ENCODE measurements around the gene ILDR2.
A peak's percentile ranks its signal among the peaks of the same experiment; 100 is the strongest.

The ILDR2 gene, protein sequence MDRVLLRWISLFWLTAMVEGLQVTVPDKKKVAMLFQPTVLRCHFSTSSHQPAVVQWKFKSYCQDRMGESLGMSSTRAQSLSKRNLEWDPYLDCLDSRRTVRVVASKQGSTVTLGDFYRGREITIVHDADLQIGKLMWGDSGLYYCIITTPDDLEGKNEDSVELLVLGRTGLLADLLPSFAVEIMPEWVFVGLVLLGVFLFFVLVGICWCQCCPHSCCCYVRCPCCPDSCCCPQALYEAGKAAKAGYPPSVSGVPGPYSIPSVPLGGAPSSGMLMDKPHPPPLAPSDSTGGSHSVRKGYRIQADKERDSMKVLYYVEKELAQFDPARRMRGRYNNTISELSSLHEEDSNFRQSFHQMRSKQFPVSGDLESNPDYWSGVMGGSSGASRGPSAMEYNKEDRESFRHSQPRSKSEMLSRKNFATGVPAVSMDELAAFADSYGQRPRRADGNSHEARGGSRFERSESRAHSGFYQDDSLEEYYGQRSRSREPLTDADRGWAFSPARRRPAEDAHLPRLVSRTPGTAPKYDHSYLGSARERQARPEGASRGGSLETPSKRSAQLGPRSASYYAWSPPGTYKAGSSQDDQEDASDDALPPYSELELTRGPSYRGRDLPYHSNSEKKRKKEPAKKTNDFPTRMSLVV

DNA sequence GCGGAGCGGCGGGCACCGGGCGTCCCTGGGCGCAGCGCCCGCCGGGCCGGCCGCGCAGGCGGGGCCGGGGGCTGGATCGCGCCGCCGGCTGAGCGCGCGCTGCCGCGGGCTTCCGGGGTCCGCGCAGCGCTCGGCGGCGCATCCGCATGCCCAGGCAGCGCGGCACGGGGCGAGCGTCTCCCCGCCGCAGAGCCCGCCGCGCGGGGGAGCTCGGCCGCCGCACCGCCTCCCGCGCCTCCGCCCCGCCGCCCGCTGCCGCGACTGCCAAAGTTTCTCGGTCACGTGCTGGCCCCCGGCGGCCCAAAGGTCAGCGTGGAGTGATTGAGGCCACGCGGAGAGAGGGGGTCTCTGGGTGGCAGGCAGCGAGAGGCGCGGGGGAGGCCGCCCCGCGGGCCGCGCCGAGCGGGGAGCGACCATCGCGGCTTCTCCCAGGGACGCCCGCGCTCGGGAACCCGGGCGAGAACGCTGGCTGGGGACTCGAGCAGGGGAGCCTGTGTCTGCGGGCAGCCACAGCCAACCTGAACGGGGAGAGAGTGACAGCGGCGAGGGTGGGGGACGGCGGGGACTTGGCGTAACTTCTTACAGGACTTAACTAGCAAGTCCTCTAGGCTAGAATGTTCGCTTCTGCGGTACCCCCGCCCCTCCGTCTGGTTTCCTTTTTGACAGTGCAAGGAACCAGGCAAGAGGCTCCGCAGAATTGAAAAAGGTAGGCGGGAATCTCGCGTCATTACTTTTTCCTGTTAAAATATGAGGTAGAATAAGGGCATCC is at the start of gene ILDR2:
Gene ILDR2, minus strand, starts transcription at position 180 of the 769 bp plus-strand sequence. CDS start 272 bp downstream, outside the sequence.
- no peak for DNase-seq

DNA sequence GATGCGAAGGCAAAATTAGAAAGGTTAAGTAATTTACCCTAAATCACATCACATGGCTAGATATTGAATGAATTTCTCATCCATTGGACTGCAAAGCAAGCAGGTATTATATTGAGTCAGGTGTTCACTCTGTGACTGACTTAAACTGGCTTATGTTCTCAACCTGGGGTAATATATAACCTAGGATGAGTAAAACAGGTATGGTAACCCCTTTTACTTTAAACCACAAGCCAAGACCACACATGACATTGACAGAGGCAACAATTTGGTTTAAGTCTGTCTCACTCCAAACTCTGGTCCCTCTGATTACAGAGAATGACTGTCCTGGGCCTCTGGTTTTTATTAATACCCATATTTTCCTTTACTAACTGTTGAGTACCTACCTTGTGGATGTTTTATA is 47.0 kb upstream of the ILDR2 start:
- DNase-seq, result no peak

DNA sequence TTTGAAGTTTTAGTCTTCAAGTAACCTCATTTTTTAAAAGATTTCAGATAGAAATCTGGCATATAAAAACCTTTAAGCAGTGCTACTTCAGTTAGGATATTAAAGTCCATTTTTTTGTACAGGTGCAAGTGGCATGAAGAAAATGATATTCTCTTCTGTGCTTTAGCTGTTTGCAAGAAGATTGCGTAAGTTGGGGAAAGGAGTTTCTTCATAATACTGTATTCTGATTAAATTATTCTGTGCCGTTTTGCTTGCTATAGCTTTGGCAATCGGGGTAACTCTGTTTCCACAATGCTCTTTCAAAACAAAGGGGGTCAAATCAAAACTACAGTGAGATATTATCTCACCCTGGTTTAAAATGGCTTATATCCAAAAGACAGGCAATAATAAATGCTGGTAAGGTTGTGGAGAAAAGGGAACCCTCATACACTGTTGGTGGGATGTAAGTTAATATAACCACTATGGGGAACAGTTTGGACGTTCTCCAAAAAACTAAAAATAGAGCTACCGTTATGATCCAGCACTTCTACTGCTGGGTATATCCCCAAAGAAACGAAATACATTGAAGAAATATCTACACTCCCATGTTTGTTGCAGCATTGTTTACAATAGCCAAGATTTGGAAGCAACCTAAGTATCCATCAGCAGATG is 40.9 kb upstream of the ILDR2 start:
- DNase-seq, result no peak

DNA sequence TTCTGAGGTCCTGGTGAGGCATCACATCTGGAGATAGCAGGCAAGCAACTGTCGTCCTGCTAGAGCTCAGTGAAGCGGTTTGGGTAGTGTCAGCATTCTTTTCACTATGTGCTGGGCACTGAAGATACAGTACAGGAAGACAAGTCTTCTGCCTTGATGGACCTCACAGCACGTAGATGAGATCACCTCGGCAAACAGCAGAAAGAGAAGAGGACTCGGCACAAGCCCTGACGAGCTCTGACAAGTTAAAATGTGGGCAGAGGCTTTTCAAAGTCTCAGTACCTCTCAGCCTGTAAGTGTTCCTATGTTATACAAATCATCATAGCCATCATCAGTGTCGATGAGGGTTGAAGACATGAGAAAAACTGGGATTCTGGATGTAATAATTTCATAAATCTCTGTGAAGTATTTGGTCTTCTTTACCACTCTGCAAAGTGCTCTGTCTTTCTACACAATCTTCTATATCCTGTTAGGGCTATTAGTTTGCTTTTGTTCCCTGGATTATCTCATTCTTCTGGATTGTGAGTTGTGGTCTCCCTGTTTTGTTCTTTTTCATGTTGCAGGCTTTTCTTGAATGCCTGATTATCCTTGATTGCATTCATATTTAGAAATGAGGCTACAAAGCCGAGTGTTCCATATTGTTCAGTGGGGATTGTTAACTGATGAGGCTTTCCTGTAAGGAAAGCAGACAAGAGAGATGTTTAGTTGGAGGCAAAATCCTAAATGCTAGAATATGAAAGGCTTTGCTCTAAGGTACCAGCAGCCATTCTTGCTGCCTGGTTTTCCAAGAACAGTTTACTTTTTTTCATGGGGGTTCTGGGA is 38.0 kb upstream of the ILDR2 start:
- no peak for DNase-seq

DNA sequence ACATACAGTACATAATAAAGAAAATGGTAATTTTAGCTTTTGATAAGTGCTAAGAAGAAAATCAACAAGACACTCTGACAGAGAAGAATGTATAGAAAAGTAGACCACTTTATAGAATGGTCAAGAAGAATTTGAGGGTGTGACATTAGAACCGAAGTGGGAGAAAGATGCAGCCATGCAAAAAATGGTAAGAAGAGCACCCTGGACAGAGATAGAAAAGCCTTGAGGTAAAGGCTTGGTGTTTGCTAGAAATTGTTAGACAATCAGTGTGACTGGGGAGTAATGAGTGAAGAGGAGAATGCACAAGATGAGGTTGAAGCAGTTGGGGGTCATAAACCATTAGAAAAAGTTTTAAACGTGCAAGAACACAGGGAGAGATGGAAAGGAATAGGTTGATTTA is 37.2 kb upstream of the ILDR2 start:
- DNase-seq, result no peak

DNA sequence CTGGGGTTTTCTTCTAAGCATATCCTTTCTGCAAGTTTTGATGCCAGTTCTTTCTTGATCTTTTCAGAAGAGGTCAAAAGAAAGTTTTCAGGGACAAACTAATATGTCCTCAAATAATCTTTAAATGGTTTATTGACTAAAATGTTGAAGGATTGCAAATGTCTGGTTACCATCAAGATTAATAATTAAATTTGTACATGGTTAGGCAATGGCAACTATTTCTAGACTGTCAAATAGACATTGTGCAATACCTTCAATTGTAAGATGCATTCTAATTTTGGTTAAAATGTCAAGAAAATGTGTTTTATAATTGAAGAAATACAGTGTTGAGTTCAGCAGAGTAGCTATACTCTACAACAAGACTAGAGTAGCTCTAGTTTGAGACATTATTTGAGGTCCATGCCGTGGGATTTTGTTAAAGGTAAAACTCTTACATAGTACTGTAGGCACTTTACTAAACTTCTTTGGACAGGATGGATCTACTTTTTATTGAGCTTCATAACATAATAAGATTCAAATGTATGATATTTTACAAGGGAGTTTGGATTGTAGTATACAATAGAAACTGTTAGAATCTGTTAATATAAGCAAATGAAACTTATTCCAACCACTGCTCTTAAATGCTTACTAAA is 36.3 kb upstream of the ILDR2 start:
- DNase-seq, result no peak

DNA sequence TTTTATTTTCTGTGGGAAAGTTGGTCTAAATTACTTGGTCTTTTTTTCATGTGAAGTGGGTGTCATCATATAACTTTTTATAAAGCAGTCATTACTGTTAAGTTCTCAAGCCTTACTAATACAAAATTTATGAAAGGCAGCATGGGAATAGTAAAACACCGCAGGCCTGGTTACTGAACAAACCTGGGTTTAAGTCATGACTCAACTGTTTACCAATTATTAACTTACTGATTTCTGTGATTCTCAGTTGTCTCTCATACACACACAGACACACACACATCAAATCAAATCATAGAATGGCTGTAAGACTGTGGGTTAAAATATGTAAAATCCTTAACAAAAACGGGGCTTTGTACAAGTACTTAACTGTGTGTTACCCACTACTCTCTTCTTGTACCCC is 28.4 kb upstream of the ILDR2 start:
- DNase-seq, result no peak

DNA sequence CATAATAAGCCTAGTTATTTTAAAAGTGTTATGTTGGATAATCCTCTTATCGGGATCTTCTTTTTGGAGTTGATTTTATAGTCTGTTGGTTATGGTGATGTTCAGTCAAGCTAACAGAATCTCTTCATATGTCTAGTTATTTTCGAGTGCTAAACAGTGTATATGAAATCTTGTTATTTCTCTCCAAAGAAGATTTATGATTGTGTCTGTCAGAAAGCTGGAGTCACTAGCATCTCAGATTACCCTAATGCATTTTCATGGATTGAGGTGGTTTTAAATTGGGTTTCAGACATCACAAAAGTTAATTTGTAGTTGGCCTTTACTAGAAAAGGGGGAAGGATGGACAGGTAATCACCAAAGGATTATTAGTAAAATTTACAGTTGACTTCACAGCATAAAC is 27.0 kb upstream of the ILDR2 start:
- no peak for DNase-seq

DNA sequence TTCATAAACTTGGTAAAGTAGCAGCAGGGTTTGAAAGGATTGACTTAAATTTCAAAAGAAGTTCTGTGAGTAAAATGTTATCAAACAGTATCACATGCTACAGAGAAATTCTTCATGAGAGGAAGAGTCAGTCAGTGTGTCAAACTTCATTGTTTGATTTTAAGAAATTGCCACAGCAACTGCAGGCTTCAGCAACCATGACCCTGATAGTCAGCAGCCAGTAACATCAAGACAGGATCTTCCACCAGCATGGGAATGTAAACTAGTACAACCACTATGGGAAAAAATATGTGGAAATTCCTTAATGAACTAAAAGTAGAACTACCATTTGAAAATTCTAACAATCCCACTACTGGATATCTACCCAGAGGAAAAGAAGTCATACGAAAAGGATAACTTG is 25.2 kb upstream of the ILDR2 start:
- no peak for DNase-seq

DNA sequence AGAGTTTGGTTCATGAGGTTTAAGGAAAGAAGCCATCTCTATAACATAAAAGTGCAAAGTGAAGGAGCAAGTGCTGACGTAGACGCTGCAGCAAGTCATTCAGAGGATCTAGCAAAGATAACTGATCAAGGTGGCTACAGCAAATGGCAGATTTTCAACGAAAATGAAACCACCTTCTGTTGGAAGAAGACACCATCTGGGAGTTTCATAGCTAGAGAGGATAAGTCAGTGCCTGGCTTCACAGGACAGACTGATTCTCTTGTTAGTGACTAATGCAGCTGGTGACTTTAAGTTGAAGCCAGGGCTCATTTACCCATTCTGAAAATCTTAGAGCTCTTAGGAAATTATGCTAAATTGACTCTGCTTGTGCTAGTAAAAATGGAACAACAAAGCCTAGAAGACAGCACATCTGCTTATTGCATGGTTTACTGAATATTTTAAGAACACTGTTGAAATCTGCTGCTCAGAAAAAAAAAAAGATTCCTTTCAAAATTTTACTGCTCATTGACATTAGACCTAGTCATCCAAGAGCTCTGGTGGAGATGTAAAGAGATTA is 24.2 kb upstream of the ILDR2 start:
- no peak for DNase-seq

DNA sequence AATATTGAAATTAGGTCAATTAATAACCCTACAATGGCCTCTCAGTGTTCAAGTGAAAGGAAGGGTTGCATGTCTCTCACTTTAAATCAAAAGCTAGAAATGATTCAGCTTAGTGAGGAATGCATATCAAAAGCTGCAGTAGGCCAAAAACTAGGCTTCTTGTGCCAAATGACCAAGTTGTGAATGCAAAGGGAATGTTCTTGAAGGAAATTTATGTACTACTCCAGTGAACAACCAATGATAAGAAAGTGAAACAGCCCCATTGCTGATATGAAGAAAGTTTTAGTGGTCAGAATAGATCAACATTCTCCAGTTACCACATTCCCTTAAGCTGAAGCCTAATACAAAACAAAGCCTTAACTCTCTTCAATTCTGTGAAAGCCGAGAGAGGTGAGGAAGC is 23.7 kb upstream of the ILDR2 start:
- DNase-seq, result no peak

DNA sequence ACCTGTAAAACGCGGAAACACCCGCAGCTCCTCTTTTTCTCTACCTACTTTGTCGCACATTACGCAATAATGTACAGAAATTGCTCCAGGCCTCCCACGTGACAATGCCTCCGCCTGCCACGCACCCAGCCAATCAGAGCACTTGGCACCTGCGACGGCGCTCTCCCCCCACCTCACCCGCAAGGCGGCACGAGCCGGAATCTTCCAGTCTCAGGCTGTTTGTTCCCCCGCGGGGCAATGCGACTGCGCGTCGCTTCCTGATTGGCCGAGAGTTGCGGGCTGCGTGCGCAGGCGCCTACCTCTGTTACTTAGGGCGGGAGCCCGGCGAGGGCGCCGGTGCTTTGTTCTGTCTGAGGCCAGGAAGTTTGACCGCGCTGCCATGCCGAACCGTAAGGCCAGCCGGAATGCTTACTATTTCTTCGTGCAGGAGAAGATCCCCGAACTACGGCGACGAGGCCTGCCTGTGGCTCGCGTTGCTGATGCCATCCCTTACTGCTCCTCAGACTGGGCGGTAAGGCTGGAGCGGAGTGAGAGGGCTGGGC is 13.7 kb upstream of the ILDR2 start, which contains the start of gene MAEL:
Gene MAEL, plus strand, starts transcription at position 307 of the 542 bp plus-strand sequence. Its CDS starts 73 bp downstream, at position 380.
- DNase-seq, result no peak

DNA sequence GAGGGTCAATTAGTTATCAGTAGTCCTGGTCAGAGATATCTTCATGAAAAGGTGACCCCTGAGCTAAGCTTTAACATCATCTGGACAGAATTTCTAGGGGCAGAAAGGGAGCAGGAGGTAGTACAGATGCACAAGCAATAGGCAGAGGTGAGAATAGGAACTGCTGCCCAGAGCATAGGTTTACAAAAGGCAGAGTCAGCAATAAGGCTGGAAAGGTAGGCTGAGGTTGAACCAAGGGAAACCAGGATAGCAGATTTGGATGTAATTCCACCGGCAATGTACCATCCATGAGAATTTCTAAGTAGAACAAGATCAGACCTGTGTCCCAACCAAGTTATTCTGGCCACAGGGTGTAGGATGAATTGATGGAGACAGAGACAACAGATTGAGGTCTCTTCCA is 6.2 kb upstream of the ILDR2 start:
- no peak for DNase-seq

DNA sequence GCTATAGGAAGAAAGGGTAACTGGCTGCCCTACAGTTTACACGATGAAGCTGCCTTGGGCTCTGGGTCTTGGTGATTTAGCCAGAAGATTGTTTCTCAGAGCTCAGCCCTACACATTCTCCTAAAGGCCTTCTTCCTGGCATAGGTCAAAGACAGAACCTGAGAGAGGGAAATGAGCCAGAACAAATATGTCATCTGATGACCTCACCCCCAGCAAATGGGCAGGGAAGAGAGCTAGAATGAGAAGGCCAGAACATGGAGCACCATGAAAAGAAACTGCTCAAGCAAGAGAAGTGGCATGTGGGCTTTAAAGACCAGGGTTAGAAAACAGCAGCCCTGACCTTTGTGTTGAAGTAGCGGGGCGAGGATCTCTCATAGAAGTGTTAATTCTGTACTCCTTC is 5.5 kb upstream of the ILDR2 start:
- no peak for DNase-seq

DNA sequence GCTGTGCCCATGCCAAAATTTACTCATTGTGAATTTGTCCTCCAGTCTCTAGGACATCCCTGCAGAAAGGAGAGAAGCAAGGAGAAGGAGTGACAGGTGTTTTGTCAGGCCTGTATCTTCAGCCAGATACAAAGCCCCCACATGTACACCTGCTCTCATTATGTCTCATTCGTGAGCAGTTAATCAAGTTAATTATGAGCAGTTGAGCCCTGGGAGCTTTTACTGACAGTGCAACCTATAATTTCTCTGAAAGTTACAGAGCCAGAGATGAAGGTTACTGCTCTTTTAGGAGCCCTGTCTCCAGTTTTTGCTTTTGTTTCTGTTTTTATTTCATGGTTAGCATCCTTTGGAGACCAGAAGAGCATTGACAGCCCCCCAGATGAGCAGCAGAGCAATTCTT is 5.0 kb upstream of the ILDR2 start:
- DNase-seq, result peak; percentile 86

DNA sequence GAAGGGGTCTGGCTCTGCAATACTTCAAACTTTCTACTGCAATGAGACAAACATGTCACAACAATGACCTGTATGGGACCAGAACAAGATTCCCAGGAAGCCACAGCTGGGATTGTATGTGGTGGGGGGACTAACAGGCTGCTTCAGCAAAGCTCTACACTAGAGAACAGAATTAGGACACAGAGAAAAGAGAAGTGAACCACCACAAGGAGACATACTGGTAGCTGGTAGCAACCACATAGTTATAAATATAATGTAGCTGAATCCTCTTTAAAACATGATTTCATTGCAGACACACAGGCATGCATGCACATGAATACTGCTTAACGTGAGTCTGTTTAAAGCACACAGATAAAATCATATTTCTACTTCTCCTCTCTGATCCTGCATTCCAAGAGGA is 3.5 kb upstream of the ILDR2 start:
- DNase-seq, result no peak

DNA sequence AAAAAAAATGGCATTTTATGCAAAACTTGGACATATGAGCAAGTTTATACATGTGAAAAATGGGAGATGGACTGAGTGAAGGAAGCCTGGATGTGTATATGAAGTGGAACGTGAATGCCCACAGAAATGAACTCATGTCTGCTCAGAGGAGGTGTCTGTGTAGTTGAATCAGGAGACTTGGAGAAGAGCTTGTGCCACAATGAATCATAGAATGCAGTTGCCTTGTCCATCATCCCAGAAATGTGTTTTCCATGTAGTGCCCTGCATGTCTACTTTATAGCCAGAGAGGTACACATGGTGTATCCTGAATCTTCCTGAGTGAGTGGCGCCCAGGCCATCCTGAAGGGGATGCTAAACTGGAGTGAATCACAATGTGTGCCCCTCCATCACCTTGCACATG is 2.6 kb upstream of the ILDR2 start:
- no peak for DNase-seq

DNA sequence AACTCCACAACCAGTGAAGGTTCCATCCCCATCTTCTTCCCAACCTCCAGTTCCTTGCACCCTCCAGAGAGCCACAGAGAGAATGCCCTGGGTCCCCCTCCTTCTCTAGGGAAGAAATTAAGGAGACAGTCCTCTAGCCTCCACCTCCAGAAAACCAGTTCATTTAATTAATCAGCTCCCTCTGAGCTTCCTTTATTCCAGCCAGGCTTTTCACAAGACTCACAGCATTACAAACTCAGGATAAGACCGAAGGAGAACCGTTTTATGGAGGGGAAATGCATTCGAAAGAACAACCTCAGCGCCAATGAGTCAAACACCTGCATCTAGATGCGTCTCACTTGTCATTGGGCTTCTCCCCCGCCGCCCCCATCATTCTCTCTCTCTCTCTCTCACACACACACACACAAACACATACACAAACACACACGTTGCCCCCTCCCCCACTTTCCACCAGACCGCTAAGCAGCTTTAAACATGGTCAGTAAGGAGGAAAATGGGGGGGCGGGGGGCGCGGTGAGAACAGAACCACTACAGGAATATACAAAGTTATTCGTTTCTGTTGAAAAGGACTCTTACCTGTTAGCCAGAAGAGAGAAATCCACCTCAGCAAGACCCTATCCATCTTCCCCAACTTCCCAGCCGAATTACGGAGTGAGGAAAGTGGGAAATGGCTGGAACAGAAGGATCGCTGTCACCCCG is 544 bp downstream of the ILDR2 start:
- no peak for DNase-seq

DNA sequence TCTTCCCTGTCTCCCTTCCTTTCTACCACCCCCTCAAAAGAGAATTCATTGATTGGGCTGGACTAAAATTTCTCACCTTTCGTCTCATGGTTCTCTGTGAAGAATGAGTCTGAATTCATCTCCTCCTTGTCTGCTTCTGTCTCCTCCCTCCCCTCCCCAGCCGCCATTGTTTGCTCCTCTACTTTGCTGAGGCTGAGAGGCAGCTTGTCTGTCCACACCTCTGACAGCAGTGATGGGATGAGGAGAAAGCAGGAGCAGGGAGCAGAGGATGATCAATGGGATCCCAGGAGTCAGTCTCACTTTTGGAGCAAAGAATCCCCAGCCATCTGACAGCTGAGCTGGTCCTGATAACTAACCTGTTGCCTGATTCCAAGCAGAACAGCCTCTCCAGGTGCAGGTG is 2.5 kb downstream of the ILDR2 start:
- no peak for DNase-seq

DNA sequence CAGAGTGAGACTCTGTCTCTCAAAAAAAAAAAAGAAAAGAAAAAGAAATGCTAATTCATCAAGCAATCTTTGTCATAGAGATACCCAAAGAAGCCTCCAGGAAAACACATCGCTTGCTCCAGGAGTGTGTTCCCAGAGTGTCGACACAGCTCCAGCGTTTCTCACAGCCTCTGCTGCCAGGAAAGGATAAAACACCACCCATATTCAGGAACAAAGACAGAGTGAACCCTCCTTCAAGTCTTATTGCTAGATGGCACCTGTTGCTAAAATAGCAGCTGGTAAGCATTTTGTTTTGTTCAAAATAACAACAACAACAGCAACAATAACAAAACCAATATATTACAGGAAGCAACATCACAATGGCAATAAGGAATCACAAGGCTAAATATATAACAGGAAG is 3.1 kb downstream of the ILDR2 start:
- DNase-seq, result no peak

DNA sequence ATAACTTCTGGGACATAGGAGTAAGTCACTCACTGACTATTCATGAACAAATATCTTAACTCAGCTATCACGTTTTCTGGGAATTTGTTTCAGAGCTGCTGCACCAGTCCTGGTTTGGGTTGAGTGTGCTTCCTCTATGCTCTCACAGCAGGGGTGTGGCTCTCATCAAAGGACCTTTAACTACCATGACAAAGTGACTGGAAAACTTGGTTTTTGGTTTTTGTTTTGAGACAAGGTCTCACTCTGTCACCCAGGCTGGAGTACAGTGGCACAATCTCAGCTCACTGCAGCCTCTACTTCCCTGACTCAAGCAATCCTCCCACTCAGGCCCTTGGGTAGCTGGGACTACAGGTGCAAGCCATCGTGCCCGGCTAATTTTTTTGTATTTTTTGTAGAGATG is 4.1 kb downstream of the ILDR2 start:
- DNase-seq, result no peak

Data from NCI-H1436 treated with DMSO at 0.1 percent for 48 hours (cell line).